Right kidney (tissue), 1 donor: ENCODE results near the gene ITPRIP.

Experiments
- DNase-seq: peaks from one replicate; pipeline ENCODE4 v3.0.0-alpha.2; 2016

The ITPRIP gene

GRCh38 chr10:104325436-104326435, 12.5 kb downstream of the ITPRIP start:
- DNase-seq: no peak

- DNase-seq: no peak
Observed at GRCh38 chr10:104324931-104325330, 13.3 kb downstream of the ITPRIP start.

- no peak for DNase-seq
Observed at GRCh38 chr10:104324221-104324686, 14.0 kb downstream of the ITPRIP start.

- no peak for DNase-seq
Observed at GRCh38 chr10:104323760-104324201, 14.5 kb downstream of the ITPRIP start.

GRCh38 chr10:104323085-104323484, 15.2 kb downstream of the ITPRIP start:
- DNase-seq: no peak

- DNase-seq: no peak
Observed at GRCh38 chr10:104322416-104322782, 15.9 kb downstream of the ITPRIP start.

GRCh38 chr10:104321725-104322415, 16.4 kb downstream of the ITPRIP start:
- no peak for DNase-seq

- DNase-seq: no peak
Observed at GRCh38 chr10:104321226-104321625, 17.0 kb downstream of the ITPRIP start.

GRCh38 chr10:104318810-104319741, 19.2 kb downstream of the ITPRIP start:
- no peak for DNase-seq

- DNase-seq: no peak
Observed at GRCh38 chr10:104318326-104318725, 19.9 kb downstream of the ITPRIP start.

- DNase-seq: no peak
Observed at GRCh38 chr10:104317726-104318299, 20.5 kb downstream of the ITPRIP start.

GRCh38 chr10:104317269-104317710, 21.0 kb downstream of the ITPRIP start:
- DNase-seq: no peak

GRCh38 chr10:104316321-104317099, 21.8 kb downstream of the ITPRIP start:
- DNase-seq: no peak

- no peak for DNase-seq
Observed at GRCh38 chr10:104315486-104315921, 22.8 kb downstream of the ITPRIP start.

GRCh38 chr10:104314591-104315485, 23.4 kb downstream of the ITPRIP start:
- DNase-seq: no peak

GRCh38 chr10:104311184-104311720, 27.0 kb downstream of the ITPRIP start:
- no peak for DNase-seq

GRCh38 chr10:104309980-104310978, 28.0 kb downstream of the ITPRIP start:
- DNase-seq: no peak

GRCh38 chr10:104308439-104308903, 29.8 kb downstream of the ITPRIP start:
- no peak for DNase-seq
